Coronary artery (tissue), 2 donors: Measurements from ENCODE around the gene SLC35F4.

Experiments used
- DNase-seq: peaks from one replicate; pipeline ENCODE4 v3.0.0-alpha.2; 2017; ENCODE audit warnings: low spot score
- H3K27ac ChIP-seq, 2 donors: fragments of 200-600 bp; sonication (generic); one replicate each; pipeline ENCODE4 v1.5.1; 2016 to 2019
- H3K4me3 ChIP-seq: fragments of 200-600 bp; sonication (generic); 2 replicates; pipeline ENCODE4 v1.5.1; 2016; ENCODE audit warnings: mild to moderate bottlenecking, moderate library complexity
- TF ChIP-seq, protein P1 (sequence below): fragments of 200-600 bp; sonication (generic); IDR thresholded peaks from one replicate; pipeline ENCODE4 v1.5.1; 2019; ENCODE audit warnings: antibody characterized with exemption

The SLC35F4 gene

DNA sequence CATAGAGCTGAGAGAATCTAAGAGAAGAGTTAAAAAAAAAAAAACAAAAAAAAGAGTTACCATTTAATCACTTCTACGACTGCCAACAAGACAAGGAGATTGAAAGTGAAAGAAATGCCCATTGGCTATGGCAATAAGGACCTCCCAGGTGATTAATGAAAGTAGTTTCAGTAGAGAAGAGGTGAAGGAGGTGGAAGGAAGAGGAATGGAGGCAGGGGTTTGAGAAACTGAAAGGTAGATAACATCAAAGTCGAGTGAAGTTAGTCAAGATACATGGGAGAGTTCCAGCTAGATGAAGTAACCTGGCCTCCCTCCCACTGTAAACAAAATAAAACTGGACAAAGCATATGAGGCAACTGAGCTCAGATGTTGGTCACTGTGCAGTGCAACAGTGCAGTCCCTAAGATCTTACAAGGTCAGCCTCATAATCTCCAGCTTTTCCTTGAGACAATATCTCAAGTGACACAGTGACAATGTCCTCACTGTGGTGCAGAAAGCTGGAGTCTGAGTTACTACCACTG is 254.3 kb downstream of the SLC35F4 start:
- Histone ChIP-seq H3K27ac (no peak overlapping the region), H3K4me3 (no peak overlapping the region)
- TF ChIP-seq, protein P1, sequence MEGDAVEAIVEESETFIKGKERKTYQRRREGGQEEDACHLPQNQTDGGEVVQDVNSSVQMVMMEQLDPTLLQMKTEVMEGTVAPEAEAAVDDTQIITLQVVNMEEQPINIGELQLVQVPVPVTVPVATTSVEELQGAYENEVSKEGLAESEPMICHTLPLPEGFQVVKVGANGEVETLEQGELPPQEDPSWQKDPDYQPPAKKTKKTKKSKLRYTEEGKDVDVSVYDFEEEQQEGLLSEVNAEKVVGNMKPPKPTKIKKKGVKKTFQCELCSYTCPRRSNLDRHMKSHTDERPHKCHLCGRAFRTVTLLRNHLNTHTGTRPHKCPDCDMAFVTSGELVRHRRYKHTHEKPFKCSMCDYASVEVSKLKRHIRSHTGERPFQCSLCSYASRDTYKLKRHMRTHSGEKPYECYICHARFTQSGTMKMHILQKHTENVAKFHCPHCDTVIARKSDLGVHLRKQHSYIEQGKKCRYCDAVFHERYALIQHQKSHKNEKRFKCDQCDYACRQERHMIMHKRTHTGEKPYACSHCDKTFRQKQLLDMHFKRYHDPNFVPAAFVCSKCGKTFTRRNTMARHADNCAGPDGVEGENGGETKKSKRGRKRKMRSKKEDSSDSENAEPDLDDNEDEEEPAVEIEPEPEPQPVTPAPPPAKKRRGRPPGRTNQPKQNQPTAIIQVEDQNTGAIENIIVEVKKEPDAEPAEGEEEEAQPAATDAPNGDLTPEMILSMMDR: no peak
- no peak for DNase-seq

- no peak overlapping the region for H3K27ac ChIP-seq
- TF ChIP-seq, protein P1: no peak
- no peak overlapping the region for H3K4me3 ChIP-seq
- no peak for DNase-seq
Measured at GRCh38 chr14:57610631-57611030, 255.3 kb downstream of the SLC35F4 start.

DNA sequence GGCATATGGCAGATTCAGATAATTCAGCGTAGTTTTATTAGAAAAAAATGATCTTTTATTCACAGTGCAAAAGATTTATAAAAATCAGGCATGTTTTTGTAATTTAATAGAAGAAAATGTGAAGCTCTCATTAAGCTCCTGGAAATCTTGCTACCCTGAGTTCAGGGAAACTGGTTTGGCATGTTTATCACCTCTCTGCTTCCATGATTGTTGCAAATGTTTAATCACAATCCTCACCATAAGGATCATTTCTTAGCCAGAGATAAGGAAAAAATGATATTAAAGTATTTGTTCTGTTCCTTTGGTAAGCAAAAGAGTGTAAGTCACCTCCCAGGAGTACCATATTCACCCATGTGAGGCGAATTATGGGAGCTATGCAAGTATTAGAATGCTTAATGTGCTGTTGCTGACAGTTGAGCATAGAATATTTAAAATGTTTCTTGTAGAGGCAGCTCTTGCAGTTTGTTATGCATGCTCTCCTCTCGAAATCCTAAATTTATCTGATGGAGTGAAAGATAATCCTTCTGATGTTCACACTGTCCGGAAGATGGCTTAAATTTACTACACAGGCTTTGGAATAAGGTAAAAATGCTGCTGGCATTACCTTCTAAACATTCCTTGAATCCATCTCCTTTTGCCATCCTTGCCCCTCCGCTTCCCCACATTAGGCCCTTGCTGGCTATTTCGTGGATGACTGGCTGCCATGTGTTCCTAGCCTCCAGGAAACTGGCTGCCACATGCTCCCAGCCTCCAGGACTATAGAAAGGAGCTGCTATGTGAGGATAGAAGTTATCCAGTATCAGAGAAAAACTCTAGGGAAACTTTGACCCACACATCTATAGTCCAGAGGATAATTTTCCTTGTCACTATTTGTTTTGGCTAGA is 256.5 kb downstream of the SLC35F4 start:
- no peak for DNase-seq
- TF ChIP-seq, protein P1: no peak
- no peak overlapping the region for H3K27ac ChIP-seq
- no peak overlapping the region for H3K4me3 ChIP-seq

DNA sequence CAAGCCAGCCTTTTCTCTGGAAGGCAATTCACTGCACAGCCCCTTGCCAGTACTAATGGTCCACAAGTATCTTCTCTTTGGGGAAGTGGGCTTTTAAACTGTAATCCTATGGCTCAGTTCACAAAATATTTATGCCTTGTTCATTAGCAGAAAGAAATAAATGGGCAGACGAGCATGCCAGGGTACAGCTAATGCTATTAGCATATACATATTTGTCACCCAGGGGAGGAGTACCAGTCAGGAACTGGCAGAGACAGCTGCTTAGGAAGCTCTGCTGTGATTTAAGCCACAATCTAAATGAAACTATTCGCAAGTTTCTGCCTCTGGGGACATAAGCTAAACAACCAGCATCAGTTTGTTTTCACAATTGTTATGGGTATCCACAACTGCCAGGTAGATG is 258.8 kb downstream of the SLC35F4 start:
- no peak overlapping the region for H3K4me3 ChIP-seq
- H3K27ac ChIP-seq: no peak overlapping the region
- no peak for DNase-seq
- TF ChIP-seq, protein P1: no peak

DNA sequence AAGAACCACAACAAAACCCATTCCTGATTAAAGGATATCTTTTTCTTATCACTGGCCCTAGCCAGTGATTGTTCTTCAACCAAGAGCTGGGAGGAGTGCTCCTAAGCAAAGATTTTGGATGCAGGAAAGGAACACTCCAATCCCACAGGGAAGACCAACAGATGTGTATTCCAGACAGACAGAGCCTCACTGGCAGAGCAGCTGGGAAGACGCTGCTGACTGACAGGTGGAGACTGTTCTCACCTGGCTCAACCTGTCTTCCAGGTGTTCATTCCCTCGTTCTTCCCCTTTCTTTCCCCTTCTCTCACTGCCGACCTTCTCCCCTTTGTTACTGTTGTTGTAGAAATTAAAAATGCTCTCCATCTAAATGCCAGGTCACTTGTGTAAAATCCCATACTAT is 282.5 kb downstream of the SLC35F4 start:
- DNase-seq: no peak
- no peak overlapping the region for H3K4me3 ChIP-seq
- H3K27ac ChIP-seq: no peak overlapping the region
- TF ChIP-seq, protein P1: no peak

DNA sequence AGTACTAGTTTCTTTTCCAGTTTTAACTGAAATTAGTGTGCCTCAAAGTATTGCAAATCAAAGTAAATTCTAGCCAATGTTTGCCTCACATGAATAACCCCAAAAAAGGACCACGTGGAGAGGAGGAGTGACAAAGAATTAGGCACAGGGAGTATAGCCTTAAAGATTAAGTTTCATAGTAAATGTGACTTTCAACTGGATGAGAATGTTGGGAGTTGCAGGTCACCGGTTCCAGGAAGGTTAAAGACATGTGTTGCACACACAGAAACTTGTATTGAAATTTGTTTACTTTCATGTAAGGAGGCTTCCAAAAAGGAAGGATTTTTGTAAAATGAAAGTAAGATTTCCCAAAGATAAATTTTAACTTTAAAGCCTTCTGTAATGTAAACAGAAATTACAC is 283.1 kb downstream of the SLC35F4 start:
- H3K27ac ChIP-seq: no peak overlapping the region
- TF ChIP-seq, protein P1: no peak
- no peak for DNase-seq
- H3K4me3 ChIP-seq: no peak overlapping the region

DNA sequence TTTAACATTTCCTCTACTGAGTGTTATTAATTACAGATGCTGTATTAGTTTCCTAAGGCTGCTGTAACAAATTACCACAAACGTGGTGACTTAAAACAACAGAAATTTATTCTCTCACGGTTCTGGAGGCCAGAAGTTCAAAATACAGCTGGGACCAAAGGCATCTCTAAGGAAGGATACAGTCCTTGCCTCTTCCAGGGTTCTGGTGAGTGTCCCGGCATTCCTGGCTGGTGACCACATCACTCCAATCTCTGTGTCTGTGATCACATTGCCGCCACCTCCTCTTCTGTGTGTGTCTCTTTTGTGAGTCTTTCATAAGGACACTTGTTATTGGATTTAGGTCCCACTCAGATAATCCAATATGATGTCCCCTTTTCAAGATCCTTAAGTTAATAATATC is 287.1 kb downstream of the SLC35F4 start:
- DNase-seq: no peak
- TF ChIP-seq, protein P1: no peak
- Histone ChIP-seq H3K4me3 (no peak overlapping the region), H3K27ac (no peak overlapping the region)
